ENCODE measurements around the gene ASTN1.
"Not testable (repeated sequence)": the region's sequence is repeated elsewhere in the genome, so short reads cannot be mapped to it uniquely, and the experiment has no call there.

The ASTN1 gene

DNA sequence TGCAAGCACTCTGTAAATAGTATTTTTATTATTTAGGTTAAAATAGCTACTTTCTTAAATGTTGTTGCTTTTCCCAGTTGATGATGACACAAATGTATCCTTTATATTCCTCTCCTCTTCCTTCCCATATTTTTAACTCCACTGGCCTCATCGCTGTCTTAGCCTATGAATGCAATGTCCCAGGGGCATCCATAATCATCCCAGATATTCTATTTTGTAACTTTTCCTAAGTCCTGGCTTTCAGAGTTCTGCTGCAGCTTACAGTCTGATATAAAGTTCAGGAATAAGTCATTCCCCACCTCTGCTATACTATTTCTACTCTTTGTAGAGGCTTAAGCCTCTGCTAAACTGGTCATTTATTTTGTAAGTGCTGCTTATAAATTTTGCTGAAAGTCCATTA is 58.3 kb downstream of the ASTN1 start:
- Histone ChIP-seq H3K36me3 (ENCODE audit: control insufficient read depth, insufficient read depth, low read length) (no peaks in the 10 kb centered on the region), H3K27me3 (ENCODE audit: control insufficient read depth, insufficient read depth, low read length) (no peaks in the 10 kb centered on the region), H3K9ac (ENCODE audit: low read length) (no peak overlapping the region), H3K4me1 (ENCODE audit: control insufficient read depth, insufficient read depth, low read length) (no peaks in the 10 kb centered on the region), H3K9me3 (ENCODE audit: control insufficient read depth, insufficient read depth, low read depth, low read length) (no peaks in the 10 kb centered on the region), H3K27ac (ENCODE audit: low read depth, low read length) (no peak overlapping the region), H3K4me3 (ENCODE audit: low read depth, low read length) (no peak overlapping the region)

DNA sequence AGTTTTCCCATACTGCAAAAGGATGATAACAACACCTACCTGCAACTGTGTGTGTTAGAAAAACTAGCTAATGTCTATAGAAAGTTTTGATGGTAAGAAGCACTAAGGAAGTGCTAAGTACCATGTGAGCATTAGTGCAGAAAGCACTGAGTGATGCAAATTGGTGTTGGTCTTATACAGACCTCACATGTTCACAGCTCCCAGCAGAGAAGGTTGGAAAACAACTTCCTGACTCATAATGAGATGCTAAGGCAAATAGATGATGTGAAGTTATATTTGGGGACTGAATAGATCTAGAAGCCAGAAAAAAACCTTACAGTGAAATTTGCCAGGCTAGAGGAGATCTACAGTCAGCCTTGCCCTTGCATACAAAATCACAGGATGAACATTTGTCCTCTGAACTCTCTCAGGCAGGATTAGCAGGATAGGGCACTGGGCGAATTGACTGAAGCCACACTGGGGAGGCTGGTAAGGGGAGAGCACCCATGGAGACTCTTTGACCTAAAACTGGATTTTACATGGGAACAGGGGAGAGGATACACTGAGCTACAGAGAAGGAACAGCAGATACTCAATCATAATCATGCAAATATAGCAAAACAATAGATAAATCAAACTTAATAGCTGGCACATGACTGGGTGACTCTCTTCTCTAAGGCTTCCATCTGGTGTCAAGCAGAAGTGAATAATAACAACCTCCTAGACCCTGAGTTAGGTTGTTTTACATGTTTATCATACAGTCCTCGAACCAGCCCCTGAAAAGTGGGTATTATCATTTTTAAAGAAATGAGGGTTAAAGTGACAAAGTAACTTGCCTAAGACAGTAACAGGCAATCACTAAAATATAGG is 61.3 kb downstream of the ASTN1 start:
- Histone ChIP-seq H3K27me3 (ENCODE audit: control insufficient read depth, insufficient read depth, low read length) (no peaks in the 10 kb centered on the region), H3K9ac (ENCODE audit: low read length) (no peak overlapping the region), H3K4me1 (ENCODE audit: control insufficient read depth, insufficient read depth, low read length) (no peaks in the 10 kb centered on the region)

DNA sequence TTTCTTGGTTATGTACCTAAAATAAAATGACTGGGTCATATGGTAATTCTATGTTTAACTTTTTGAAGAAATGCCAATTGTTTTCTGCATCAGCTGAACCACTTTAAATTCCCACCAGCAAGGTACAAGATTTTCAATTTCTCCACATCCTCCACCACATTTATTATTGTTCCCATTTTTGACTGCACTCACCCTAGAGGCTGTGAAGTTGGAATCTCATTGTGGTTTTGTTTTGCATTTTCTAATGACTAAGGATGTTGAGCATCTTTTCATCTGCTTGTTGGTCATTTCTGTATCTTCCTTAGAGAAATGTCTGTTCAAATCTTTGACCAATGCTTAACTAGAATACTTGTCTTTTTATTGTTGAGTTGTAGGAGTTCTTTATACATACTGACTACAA is 72.5 kb downstream of the ASTN1 start:
- Histone ChIP-seq H3K36me3 (ENCODE audit: control insufficient read depth, insufficient read depth, low read length) (no peaks in the 10 kb centered on the region), H3K9me3 (ENCODE audit: control insufficient read depth, insufficient read depth, low read depth, low read length) (no peaks in the 10 kb centered on the region), H3K4me1 (ENCODE audit: control insufficient read depth, insufficient read depth, low read length) (no peaks in the 10 kb centered on the region), H3K27ac (ENCODE audit: low read depth, low read length) (no peak overlapping the region), H3K9ac (ENCODE audit: low read length) (no peak overlapping the region), H3K4me3 (ENCODE audit: low read depth, low read length) (no peak overlapping the region), H3K27me3 (ENCODE audit: control insufficient read depth, insufficient read depth, low read length) (no peaks in the 10 kb centered on the region)

More for the DNA sequence above, 61.3 kb downstream of the ASTN1 start:
- Histone ChIP-seq H3K36me3 (ENCODE audit: control insufficient read depth, insufficient read depth, low read length) (no peaks in the 10 kb centered on the region), H3K9me3 (ENCODE audit: control insufficient read depth, insufficient read depth, low read depth, low read length) (no peaks in the 10 kb centered on the region), H3K27ac (ENCODE audit: low read depth, low read length) (no peak overlapping the region), H3K4me3 (ENCODE audit: low read depth, low read length) (no peak overlapping the region)

DNA sequence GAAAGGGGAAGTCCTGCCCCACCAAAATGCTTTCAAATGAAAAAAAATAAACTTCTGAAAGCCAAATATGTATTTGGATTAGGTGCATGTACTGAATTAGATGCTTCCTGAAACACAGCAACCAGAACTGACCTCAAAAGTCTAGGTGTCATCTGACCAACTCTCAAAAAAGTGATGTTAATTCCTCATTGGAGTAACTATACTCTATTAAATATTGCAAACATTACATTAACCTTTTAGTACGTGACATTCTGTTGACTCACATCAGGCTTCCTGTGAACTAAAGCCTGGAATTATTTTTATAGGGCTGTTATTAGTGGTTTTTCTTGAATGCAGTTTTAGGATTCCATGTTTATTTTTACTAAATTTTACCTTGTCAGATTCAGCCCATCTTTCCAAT is 73.5 kb downstream of the ASTN1 start:
- Histone ChIP-seq H3K4me3 (ENCODE audit: low read depth, low read length) (no peak overlapping the region), H3K27ac (ENCODE audit: low read depth, low read length) (no peak overlapping the region), H3K27me3 (ENCODE audit: control insufficient read depth, insufficient read depth, low read length) (no peaks in the 10 kb centered on the region), H3K9me3 (ENCODE audit: control insufficient read depth, insufficient read depth, low read depth, low read length) (no peaks in the 10 kb centered on the region), H3K36me3 (ENCODE audit: control insufficient read depth, insufficient read depth, low read length) (no peaks in the 10 kb centered on the region), H3K9ac (ENCODE audit: low read length) (no peak overlapping the region), H3K4me1 (ENCODE audit: control insufficient read depth, insufficient read depth, low read length) (no peaks in the 10 kb centered on the region)

DNA sequence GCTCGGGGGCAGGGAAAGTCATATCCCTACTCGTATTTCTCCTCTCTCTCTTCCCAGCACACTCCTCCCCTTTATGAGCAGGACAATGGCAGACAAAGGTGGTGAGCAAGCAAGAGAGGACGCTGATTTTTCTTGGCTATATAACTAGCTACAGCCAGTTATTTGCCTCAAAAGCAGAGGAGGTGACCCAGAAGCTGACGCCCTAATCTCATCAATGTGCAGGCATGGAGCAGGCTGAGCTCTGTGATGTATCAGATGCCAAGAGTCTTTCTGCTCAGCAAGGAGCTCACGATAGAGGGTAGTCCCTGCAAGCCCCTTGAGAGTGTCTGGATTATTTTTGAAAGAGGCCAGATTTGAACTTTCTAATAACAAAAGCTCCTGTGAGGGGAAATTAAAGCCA is 75.5 kb downstream of the ASTN1 start:
- Histone ChIP-seq H3K9ac (ENCODE audit: low read length) (no peak overlapping the region), H3K4me1 (ENCODE audit: control insufficient read depth, insufficient read depth, low read length) (no peaks in the 10 kb centered on the region), H3K4me3 (ENCODE audit: low read depth, low read length) (no peak overlapping the region)

DNA sequence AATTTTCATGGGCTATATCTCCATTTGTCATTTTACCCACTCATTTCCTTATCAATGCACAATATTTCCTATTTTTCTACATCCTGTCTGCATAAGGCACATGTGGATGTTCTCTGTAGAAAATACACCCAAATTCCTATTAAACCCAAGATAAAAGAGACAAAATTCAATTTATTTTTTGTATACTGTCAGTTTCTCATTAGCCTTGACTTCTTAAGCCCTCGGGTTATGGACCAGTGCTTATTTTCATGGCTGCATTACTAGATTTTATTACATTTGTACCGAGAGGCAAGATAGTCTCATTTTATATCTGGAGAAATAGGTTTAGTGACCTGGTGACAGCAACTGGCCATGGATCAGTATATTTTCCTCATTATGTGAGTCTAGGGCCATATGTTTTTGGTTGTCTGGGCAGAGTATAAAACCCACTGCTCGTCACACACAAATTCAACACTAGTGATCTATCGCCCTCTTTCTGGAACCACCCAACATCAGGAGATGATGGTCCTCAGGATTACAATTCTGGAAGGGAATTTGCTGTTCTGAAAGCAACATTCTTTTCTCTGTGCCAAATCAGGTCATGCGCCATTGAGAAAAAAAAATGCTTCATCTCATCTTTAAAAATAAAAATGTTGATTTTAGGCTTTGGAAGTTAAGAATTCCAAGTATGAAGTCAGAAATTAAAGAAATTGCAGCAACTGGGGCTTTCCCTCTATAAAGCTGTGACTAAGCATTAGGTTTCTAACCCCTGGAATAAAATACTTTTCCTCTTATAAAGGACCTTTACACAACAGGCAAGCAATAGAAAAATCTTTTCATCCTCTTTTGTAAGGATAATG is 81.4 kb downstream of the ASTN1 start:
- H3K4me3 ChIP-seq (ENCODE audit: low read depth, low read length) = no peak overlapping the region
- H3K9me3 ChIP-seq (ENCODE audit: control insufficient read depth, insufficient read depth, low read depth, low read length) = no peaks in the 10 kb centered on the region
- H3K27ac ChIP-seq (ENCODE audit: low read depth, low read length) = no peak overlapping the region
- no peaks in the 10 kb centered on the region for H3K36me3 ChIP-seq (ENCODE audit: control insufficient read depth, insufficient read depth, low read length)
- no peak overlapping the region for H3K9ac ChIP-seq (ENCODE audit: low read length)
- H3K4me1 ChIP-seq (ENCODE audit: control insufficient read depth, insufficient read depth, low read length) = no peaks in the 10 kb centered on the region
- H3K27me3 ChIP-seq (ENCODE audit: control insufficient read depth, insufficient read depth, low read length) = no peaks in the 10 kb centered on the region

More for the DNA sequence above, 75.5 kb downstream of the ASTN1 start:
- Histone ChIP-seq H3K27me3 (ENCODE audit: control insufficient read depth, insufficient read depth, low read length) (no peaks in the 10 kb centered on the region), H3K36me3 (ENCODE audit: control insufficient read depth, insufficient read depth, low read length) (no peaks in the 10 kb centered on the region), H3K27ac (ENCODE audit: low read depth, low read length) (no peak overlapping the region), H3K9me3 (ENCODE audit: control insufficient read depth, insufficient read depth, low read depth, low read length) (no peaks in the 10 kb centered on the region)

DNA sequence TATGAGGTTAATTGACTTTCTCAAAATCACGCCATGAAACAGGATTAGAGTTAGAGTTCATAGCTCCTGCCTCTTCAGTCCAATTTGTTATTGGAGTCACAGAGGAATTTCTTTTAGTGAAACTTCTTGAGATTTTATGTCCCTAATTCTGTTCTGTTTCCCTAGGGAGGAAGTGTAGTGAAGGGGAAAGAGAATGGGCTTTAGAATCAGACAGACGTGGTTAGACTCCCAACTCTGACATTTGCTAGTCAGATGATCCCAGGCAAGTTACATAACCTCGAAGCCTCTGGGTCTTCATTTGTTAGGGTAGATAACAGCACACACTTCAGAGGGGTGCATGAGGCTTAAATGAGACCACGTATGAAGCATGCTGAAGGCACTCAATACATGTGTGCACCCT is 83.9 kb downstream of the ASTN1 start:
- Histone ChIP-seq H3K9me3 (ENCODE audit: control insufficient read depth, insufficient read depth, low read depth, low read length) (no peaks in the 10 kb centered on the region), H3K9ac (ENCODE audit: low read length) (no peak overlapping the region), H3K27ac (ENCODE audit: low read depth, low read length) (no peak overlapping the region)

DNA sequence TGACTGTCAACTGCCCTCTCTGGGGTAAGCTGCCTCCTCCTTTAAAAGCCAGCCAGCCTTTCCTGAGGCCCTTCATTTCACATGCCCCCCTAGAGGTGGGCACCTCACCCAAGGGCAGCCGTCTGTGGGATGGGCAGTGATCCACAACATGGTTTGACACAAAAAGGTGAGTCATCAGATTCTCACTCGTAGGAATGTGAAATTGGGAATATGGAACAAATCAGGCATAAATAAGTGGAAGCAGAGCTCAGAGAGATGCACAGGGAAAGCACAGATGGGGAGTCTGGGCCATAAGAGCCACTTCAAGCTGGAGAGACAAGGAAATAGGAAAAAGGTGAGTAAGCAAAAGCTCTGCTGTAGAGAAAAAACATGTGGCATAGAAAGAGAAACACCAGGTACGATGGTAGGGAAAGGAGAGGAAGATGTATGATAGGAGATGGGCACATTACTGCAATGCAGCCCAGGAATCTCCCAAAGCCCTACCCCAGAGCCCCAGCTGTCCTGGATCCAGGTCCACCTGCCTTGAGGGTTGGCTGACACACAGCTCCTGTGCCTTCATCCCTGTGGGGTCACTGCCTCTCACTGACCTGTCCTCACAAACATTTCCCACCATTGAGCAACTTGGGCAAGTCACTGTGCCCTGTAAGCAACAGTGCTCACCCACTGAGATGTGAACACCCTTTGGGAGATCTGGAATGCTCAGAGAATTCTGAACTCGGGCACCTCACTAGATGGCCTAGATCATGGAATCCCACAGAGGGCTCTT is 86.6 kb downstream of the ASTN1 start:
- Histone ChIP-seq H3K27ac (ENCODE audit: low read depth, low read length) (no peak overlapping the region), H3K9ac (ENCODE audit: low read length) (no peak overlapping the region), H3K4me1 (ENCODE audit: control insufficient read depth, insufficient read depth, low read length) (no peaks in the 10 kb centered on the region), H3K4me3 (ENCODE audit: low read depth, low read length) (no peak overlapping the region), H3K27me3 (ENCODE audit: control insufficient read depth, insufficient read depth, low read length) (no peaks in the 10 kb centered on the region), H3K9me3 (ENCODE audit: control insufficient read depth, insufficient read depth, low read depth, low read length) (no peaks in the 10 kb centered on the region), H3K36me3 (ENCODE audit: control insufficient read depth, insufficient read depth, low read length) (no peaks in the 10 kb centered on the region)

More for the DNA sequence above, 83.9 kb downstream of the ASTN1 start:
- Histone ChIP-seq H3K4me1 (ENCODE audit: control insufficient read depth, insufficient read depth, low read length) (no peaks in the 10 kb centered on the region), H3K4me3 (ENCODE audit: low read depth, low read length) (no peak overlapping the region), H3K27me3 (ENCODE audit: control insufficient read depth, insufficient read depth, low read length) (no peaks in the 10 kb centered on the region), H3K36me3 (ENCODE audit: control insufficient read depth, insufficient read depth, low read length) (no peaks in the 10 kb centered on the region)

DNA sequence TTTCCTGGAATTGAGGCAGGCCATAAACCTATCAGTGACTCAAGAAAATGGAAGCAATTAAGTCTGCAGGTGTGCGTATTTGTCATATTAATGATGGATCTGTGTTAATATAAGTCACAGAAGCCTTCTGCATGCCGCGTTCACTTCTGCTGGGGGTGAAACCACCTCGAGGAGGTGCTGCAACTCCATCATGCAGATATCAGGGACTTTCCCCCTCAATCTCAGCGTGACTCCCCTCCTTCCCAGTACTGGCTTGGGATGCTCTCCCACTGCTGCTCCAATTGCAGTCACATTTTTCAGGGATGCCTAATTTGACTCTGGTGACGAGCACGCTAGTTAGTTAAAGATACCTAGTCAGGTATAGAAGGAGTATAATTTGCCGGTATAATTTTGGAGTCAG is 87.5 kb downstream of the ASTN1 start:
- H3K9ac ChIP-seq (ENCODE audit: low read length) = no peak overlapping the region
- no peak overlapping the region for H3K27ac ChIP-seq (ENCODE audit: low read depth, low read length)
- no peak overlapping the region for H3K4me3 ChIP-seq (ENCODE audit: low read depth, low read length)
- no peaks in the 10 kb centered on the region for H3K9me3 ChIP-seq (ENCODE audit: control insufficient read depth, insufficient read depth, low read depth, low read length)
- H3K27me3 ChIP-seq (ENCODE audit: control insufficient read depth, insufficient read depth, low read length) = no peaks in the 10 kb centered on the region
- no peaks in the 10 kb centered on the region for H3K4me1 ChIP-seq (ENCODE audit: control insufficient read depth, insufficient read depth, low read length)
- no peaks in the 10 kb centered on the region for H3K36me3 ChIP-seq (ENCODE audit: control insufficient read depth, insufficient read depth, low read length)

DNA sequence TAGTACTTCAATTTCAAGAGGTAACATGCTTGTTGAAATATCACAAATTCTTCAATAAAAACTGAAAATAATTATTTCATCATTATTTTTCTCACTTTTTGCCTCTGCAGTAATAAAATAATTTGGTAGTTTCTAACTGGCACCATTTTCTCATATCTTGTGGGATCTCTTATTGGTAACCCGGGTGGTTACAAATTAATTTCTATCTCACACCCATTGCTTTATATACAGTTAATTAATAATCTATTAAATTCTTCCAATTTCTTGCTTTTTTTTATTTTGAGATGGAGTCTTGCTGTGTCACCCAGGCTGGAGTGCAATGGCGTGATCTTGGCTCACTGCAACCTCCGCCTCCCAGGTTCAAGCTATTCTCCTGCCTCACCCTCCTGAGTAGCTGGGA is 89.7 kb downstream of the ASTN1 start:
- H3K27me3 ChIP-seq (ENCODE audit: control insufficient read depth, insufficient read depth, low read length); H3K4me1 ChIP-seq (ENCODE audit: control insufficient read depth, insufficient read depth, low read length); H3K9me3 ChIP-seq (ENCODE audit: control insufficient read depth, insufficient read depth, low read depth, low read length); H3K9ac ChIP-seq (ENCODE audit: low read length); H3K27ac ChIP-seq (ENCODE audit: low read depth, low read length); H3K4me3 ChIP-seq (ENCODE audit: low read depth, low read length); H3K36me3 ChIP-seq (ENCODE audit: control insufficient read depth, insufficient read depth, low read length): not testable (repeated sequence)

DNA sequence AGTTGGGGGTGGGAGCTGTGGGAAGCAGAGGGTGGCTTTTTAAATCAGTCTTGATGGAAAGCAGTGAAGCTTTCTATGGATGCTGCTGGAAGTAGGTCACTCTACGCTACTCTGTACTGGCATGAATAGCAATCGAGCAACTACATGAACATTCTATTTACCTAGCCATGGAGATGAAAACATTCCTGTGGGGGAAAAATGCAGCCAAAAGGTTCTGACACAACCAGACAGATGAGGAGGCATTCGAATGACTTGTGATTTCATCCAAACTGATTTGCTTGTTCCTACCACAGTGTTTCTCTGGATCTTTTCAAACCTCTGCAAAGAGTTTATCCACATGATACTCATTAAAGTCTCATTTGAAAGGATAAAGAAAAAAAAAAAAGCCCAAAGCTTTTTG is 95.0 kb downstream of the ASTN1 start:
- Histone ChIP-seq H3K27ac (ENCODE audit: low read depth, low read length) (no peak overlapping the region), H3K27me3 (ENCODE audit: control insufficient read depth, insufficient read depth, low read length) (peaks cover 12% of the 10 kb centered on the region), H3K4me1 (ENCODE audit: control insufficient read depth, insufficient read depth, low read length) (peaks cover 19% of the 10 kb centered on the region), H3K9me3 (ENCODE audit: control insufficient read depth, insufficient read depth, low read depth, low read length) (no peaks in the 10 kb centered on the region), H3K9ac (ENCODE audit: low read length) (no peak overlapping the region), H3K4me3 (ENCODE audit: low read depth, low read length) (no peak overlapping the region), H3K36me3 (ENCODE audit: control insufficient read depth, insufficient read depth, low read length) (no peaks in the 10 kb centered on the region)

All from HUES6 (cell line).